GM19240 (cell line): Measurements from ENCODE around the gene ZNF213.

Experiments
- DNase-seq: peaks from one replicate; pipeline ENCODE4 v3.0.0; 2011; ENCODE audit warnings: low spot score; ENCODE audit not compliant: insufficient read length

Gene ZNF213

DNA sequence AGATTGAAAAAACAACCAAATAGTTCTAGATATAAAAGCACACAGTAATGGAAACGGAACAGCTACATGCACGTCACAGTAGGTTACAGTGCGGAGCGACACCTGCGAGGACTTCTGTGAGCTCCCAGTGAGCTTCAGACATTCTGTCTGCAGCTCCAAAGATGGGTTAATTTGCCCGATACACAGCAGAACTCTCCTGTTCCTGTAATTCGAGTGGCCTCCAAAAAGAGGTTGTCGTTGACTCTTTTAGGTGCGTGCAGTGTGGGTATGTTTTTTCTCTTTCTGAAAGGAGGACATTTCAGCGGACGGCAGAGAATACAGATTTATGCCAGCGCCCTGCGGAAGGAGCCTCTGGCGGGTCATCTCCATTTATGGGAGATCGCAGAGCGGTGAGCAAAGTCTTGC lies 56.1 kb downstream of the ZNF213 start:
- DNase-seq = no peak
